Fibroblast of skin of left quadriceps (primary cell): ENCODE results near the gene ALG6.
A peak's percentile ranks its signal among the peaks of the same experiment; 100 is the strongest.
"Not testable (repeated sequence)": the region's sequence is repeated elsewhere in the genome, so short reads cannot be mapped to it uniquely, and the experiment has no call there.

Experiments
- DNase-seq, 2 experiments: peaks; one replicate each; pipeline ENCODE4 v3.0.0-alpha.2; 2013; ENCODE audit warnings: low read depth in 2 of 2

ALG6 gene

GRCh38 chr1:63414691-63415365 is 47.4 kb downstream of the ALG6 start:
- DNase-seq, result no peak

GRCh38 chr1:63418101-63418500 is 50.7 kb downstream of the ALG6 start:
- no peak for DNase-seq

- not testable (repeated sequence) for DNase-seq
Measured at GRCh38 chr1:63420746-63421145, 53.3 kb downstream of the ALG6 start.

DNA sequence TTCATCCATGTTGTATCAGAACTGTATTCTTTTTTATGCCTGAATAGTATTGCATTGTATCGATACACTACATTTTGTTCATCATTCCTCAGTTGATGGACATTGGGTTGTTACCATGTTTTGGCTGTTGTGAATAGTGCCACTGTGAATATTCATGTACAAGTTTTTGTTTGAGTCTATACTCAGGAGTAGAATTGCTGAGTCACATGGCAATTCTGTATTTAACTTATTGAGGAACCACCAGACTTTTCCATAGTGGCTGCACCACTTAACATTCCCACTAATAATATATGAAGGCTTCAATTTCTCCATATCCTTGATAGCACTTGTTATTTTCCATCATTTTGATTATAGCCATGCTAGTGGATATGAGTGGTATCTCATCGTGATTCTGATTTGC is 56.2 kb downstream of the ALG6 start:
- no peak for DNase-seq

DNA sequence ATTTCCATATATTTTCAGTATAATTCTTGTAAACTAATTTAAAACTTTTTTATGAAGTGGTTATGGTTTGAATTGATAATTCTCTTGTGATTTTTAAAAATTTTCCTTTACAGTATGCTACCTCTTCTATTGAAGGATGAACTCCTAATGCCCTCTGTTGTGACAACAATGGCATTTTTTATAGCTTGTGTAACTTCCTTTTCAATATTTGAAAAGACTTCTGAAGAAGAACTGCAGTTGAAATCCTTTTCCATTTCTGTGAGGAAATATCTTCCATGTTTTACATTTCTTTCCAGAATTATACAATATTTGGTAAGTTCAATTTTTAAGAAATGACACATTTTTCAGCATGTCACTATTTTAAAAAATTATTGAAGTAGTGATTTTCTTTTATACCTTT is 61.4 kb downstream of the ALG6 start:
- no peak for DNase-seq

- no peak for DNase-seq
Measured at GRCh38 chr1:63429281-63429680, 61.9 kb downstream of the ALG6 start.

GRCh38 chr1:63435161-63435560 is 67.7 kb downstream of the ALG6 start:
- peak; percentile 13 to 20 for DNase-seq

- DNase-seq, result no peak
Measured at GRCh38 chr1:63442141-63442475, 74.7 kb downstream of the ALG6 start.

DNA sequence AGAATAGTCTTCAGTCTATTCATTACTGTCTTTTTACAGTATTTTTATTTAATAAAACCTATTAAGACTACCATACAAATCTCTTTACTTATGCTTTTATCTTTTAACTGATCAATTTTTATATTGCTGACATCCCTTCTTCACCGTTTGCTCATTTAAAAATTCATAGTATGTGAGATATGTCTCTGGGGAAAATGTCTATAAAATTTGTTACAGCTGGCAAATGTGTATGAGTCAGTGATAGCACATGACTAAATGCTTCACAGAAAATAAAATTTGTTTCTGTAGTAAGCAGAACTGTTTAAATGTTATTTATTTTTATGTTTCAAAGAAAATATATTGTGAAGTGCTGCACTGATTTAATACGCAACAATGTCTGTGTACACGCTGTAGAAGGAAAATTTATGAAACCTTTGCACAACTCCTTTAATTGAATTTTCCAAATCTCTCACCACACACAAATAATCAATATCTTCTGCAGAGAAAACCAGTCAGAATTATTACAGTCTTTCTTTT is 81.4 kb downstream of the ALG6 start:
- DNase-seq, result peak; percentile 23 to 31

GRCh38 chr1:63450416-63450815 is 83.0 kb downstream of the ALG6 start:
- no peak for DNase-seq

DNA sequence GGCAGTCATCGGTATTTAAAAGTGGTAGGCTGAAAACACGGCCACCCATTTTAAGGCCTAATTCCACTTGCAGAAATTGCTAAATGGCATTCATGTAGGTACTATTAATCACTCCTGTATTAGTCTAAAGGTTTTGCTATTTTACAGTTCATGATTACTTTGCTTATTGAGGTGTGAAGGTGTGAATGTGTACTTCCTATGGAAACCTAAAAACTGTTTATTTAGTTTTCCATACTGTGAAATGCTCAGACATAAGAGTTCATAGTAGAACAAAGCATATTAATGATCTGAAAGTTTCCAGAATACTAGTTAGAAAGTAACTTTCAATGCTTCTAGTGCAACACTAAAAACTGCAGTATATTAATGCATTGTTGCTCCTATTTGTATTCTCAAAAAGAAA is 85.8 kb downstream of the ALG6 start:
- DNase-seq, result no peak

GRCh38 chr1:63454269-63454668 is 86.8 kb downstream of the ALG6 start:
- no peak for DNase-seq

DNA sequence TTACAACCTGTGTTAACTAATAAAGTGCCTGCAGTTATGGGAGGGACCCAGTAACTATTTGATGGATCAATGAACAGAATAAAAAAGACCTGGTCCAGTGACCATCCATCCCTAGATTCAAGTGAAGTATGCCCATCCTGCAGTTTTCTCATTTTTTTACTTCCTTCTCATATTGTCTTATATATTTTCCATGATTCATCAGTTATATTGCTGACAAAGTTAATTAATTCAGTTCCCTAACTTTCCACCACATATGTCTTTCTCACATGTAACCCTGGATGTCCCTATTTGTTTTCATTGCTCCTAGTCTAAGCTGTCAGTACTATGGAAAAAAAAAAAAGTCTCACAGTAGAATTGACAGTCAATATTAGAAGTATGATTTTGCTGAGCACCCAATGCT is 91.3 kb downstream of the ALG6 start:
- no peak for DNase-seq

GRCh38 chr1:63461661-63462230 is 94.3 kb downstream of the ALG6 start:
- DNase-seq, result no peak

DNA sequence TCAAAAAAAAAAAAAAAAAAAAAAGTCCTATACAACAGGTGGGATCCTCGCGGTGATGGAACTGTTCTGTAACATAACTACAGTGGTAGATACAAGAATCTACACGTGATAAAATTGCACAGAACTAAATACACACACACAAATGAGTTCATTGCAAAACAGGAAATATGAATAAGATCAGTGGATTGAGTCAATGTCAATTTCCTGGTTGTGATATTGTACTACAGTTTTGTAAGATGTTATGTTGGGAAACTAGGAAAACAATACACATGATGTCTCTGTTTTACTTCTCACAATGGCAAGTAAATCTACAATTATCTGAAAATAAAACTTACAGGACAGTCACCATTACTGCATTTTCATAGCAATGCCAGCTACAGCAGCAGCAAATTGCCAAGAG is 95.8 kb downstream of the ALG6 start:
- peak in 1 of 2 experiments; percentile 9 for DNase-seq

DNA sequence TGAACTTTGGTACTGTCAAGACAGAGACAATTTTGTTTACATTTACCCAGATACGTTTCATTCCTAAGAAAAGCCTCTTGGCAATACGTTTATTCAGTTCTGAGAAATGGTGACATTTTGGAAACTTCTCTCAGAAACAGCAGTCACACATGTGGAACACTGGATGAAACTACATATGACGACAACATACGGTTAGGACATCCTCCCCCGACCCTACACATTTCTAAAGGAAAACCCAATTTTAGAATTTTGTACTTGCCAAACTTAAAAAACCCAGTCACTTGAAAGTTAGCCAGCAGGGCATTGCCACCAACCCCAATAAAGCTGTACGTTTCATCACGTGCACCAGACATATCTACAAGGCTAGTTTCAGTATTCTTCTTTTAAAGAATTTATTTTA is 98.8 kb downstream of the ALG6 start:
- DNase-seq, result no peak

DNA sequence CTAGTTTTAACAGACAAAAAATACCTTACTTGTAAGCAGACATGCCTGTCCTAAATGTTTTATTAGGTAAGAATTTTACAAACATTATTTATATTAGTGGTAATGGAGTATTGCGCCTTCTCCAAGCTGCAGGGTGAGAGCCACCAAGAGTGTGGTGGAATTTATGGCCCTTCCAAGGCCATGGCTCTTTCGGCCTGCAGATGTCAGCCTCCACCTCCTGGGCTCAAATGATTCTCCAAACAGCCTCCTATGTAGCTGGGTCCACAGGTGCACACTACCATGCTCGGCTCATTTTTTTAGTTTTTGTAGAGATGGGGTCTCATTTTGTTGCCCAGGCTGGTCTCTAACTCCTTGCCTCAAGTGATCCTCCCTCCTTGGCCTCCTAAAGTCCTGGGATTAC is 99.3 kb downstream of the ALG6 start:
- no peak for DNase-seq

- not testable (repeated sequence) for DNase-seq
Measured at GRCh38 chr1:63468683-63469082, 101.3 kb downstream of the ALG6 start.

- DNase-seq, result no peak
Measured at GRCh38 chr1:63475761-63476160, 108.3 kb downstream of the ALG6 start.

DNA sequence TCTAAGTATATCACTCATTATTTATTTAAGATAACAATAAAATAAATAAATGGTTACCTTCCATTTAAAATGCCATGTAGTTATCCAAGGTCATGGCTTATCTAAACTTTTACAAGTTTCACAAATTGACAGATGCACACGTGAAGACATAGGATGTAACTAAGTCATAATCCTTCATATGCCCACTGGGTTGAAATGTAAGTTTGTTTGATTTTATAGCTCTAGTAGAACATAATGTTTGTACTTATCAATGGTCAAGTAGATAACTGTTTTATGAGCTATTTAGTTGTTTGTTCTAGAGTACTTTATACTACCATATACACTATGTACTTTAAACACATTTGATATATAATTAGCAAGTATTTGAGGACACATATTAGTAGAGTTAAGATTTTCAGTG is 112.6 kb downstream of the ALG6 start:
- DNase-seq, result no peak

DNA sequence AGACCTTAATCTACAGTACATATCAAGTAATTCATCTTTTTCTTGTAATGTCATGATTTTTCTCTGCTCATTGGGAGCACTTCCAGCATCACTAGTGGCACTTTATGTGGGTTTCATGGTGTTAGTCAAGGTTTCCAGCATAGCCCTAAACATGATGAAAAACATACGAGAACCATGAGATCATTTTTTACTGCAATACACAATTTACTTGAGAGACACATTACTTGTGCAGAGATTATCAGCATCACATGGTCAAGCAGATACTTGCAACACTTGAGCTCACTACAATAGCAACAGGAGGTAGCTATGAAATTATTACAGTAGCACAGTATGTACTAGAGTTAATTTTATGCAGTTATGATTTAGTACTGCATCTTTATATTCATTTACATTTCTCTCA is 119.2 kb downstream of the ALG6 start:
- DNase-seq, result no peak

DNA sequence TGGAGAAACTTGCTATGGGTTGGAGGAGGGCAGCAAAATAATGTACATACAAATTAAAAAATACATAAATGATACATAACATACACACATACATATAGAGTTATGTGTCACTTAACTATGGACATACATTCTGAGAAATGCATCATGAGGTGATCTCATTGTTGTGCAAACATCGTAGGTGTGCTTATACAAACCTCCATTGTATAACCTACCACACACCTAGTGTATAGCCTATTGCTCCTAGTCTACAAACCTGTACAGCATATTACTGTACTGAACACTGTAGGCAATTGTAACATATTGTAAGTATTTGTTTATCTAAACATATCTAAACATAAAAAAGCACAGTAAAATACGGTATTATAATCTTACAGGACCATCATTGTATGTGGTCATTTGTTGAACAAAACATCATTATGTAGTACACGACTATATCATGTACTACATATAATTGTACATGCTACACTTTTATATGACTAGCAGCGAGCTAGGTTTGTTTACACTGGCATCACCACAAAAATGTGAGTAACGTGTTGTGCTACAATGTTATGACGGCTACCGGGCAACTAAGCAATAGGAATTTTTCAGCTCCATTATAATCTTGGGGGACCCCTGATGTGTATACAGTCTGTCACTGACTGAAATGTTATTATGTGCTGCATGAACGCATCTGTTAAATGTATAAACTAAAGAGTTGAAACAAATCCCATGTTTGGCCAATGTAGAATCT is 120.1 kb downstream of the ALG6 start:
- no peak for DNase-seq
